Stimulated activated naive CD8-positive, alpha-beta T cell treated with anti-CD3 and anti-CD28 coated beads, Interleukin-15, Interleukin-2, amounts not matched to agents 100 ng/mL and 50 ng/mL, for 24 hours (primary cell): ENCODE measurements around the gene KAZN.

ENCODE experiments used
- H3K27ac Mint-ChIP-seq: one replicate; pipeline ENCODE4 v1.8.0; 2021; ENCODE audit warnings: mild to moderate bottlenecking, mixed read lengths
- H3K27me3 Mint-ChIP-seq: one replicate; pipeline ENCODE4 v1.8.0; 2021; ENCODE audit warnings: mixed read lengths
- H3K36me3 Mint-ChIP-seq: one replicate; pipeline ENCODE4 v1.8.0; 2021; ENCODE audit warnings: low read depth, mixed read lengths
- H3K4me1 Mint-ChIP-seq: one replicate; pipeline ENCODE4 v1.8.0; 2021; ENCODE audit warnings: low read depth, mixed read lengths
- H3K4me3 Mint-ChIP-seq: one replicate; pipeline ENCODE4 v1.8.0; 2021; ENCODE audit warnings: mild to moderate bottlenecking, mixed read lengths
- H3K9me3 Mint-ChIP-seq: one replicate; pipeline ENCODE4 v1.8.0; 2021; ENCODE audit warnings: mixed read lengths

Gene KAZN

DNA sequence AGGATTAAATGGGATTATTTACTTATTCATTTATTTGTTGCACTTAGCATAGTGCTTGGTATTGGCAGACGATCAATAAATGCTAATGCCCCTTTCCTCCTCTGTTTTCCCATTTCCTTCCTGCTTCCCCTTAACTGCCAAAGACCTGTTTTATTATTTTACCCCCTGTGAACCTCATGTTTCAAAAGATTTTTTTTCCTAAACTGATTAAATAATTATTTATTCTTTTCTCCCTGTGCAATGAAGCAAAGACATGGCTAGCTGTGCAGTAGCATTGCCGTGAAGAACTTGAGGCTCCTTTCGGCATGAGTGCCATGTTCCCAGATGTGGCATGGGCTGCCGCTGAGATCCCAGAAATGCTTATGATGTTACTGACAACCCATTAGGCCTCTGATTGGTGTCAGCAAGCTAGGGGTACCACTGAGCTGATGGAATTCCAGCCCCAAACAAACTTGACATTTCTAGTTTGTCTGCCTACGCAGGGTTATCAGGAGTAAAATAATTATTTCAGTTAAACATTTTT, 288.6 kb downstream of the KAZN start:
- Mint-ChIP-seq H3K27ac (no peak overlapping the region), H3K4me1 (peaks cover 1% of the 10 kb centered on the region), H3K27me3 (no peaks in the 10 kb centered on the region), H3K4me3 (no peak overlapping the region), H3K9me3 (no peaks in the 10 kb centered on the region), H3K36me3 (no peaks in the 10 kb centered on the region)

DNA sequence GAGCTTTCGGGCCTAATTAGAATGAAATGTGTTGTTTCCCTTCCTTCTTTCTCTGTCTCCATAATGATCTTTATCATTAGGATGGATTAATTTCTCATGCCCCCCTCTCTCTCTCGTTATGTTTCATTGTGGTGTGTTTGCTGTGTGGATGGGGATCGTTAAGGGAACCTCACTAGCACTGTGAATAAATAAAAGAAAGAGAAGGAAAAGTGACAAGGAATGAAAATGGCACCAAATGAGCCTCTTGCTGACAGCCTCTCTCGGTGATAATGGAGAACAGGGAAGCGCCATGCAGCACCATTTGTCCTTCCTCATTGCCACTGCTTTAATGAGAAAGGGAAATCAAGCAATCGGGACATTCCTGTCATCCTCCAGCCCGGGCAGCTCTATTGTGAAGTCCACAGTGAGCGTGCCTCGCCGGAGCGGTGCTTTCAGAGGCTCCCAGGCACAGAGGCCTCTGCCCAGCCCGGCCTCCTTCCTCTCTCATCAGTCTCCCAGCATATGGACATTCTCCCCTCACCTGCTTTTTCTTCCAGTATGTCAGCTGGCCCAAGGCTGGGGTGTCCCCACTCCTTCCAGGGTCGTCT, 289.4 kb downstream of the KAZN start:
- no peak overlapping the region for H3K27ac Mint-ChIP-seq
- H3K4me3 Mint-ChIP-seq = no peak overlapping the region
- no peaks in the 10 kb centered on the region for H3K4me1 Mint-ChIP-seq
- no peaks in the 10 kb centered on the region for H3K9me3 Mint-ChIP-seq
- peaks cover 5% of the 10 kb centered on the region for H3K27me3 Mint-ChIP-seq
- no peaks in the 10 kb centered on the region for H3K36me3 Mint-ChIP-seq

GRCh38 chr1:14888374-14888773, 289.9 kb downstream of the KAZN start:
- H3K4me3 Mint-ChIP-seq = no peak overlapping the region
- no peaks in the 10 kb centered on the region for H3K4me1 Mint-ChIP-seq
- H3K27ac Mint-ChIP-seq = no peak overlapping the region
- H3K27me3 Mint-ChIP-seq = peaks cover 6% of the 10 kb centered on the region
- no peaks in the 10 kb centered on the region for H3K9me3 Mint-ChIP-seq
- no peaks in the 10 kb centered on the region for H3K36me3 Mint-ChIP-seq

GRCh38 chr1:14889825-14890440, 291.4 kb downstream of the KAZN start:
- no peaks in the 10 kb centered on the region for H3K4me1 Mint-ChIP-seq

DNA sequence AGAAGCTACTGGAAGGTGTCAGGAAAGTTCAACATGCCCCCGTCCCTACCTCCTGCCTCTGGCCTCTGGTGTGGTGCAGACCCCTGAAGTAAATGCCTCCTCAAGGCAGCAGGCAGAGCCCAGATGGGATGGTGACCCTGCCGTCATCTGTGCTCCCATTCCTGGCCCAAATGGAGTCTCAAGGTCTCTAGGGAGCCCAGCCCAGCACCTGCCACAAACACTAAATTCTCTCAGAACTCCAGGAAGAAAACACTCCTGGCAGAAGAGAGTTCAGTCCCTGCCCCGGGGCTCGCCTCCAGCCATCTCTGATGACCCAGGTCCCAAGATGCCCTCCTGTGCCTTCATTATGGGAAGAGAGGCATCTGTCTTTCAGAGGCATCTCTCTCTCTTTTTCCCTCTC, 293.5 kb downstream of the KAZN start:
- no peaks in the 10 kb centered on the region for H3K4me1 Mint-ChIP-seq
- no peak overlapping the region for H3K27ac Mint-ChIP-seq
- H3K27me3 Mint-ChIP-seq = peaks cover 6% of the 10 kb centered on the region
- no peaks in the 10 kb centered on the region for H3K36me3 Mint-ChIP-seq
- no peak overlapping the region for H3K4me3 Mint-ChIP-seq
- H3K9me3 Mint-ChIP-seq = no peaks in the 10 kb centered on the region

More at GRCh38 chr1:14889825-14890440, 291.4 kb downstream of the KAZN start:
- no peaks in the 10 kb centered on the region for H3K36me3 Mint-ChIP-seq
- H3K4me3 Mint-ChIP-seq = no peak overlapping the region
- no peaks in the 10 kb centered on the region for H3K9me3 Mint-ChIP-seq
- H3K27me3 Mint-ChIP-seq = peaks cover 6% of the 10 kb centered on the region
- H3K27ac Mint-ChIP-seq = no peak overlapping the region

GRCh38 chr1:14894811-14895560, 296.5 kb downstream of the KAZN start:
- no peak overlapping the region for H3K4me3 Mint-ChIP-seq
- H3K27me3 Mint-ChIP-seq = peaks cover 6% of the 10 kb centered on the region
- no peaks in the 10 kb centered on the region for H3K4me1 Mint-ChIP-seq
- no peak overlapping the region for H3K27ac Mint-ChIP-seq
- no peaks in the 10 kb centered on the region for H3K36me3 Mint-ChIP-seq
- H3K9me3 Mint-ChIP-seq = no peaks in the 10 kb centered on the region

- H3K9me3 Mint-ChIP-seq = no peaks in the 10 kb centered on the region
- H3K27ac Mint-ChIP-seq = no peak overlapping the region
- no peaks in the 10 kb centered on the region for H3K4me1 Mint-ChIP-seq
- no peak overlapping the region for H3K4me3 Mint-ChIP-seq
- no peaks in the 10 kb centered on the region for H3K36me3 Mint-ChIP-seq
- peaks cover 6% of the 10 kb centered on the region for H3K27me3 Mint-ChIP-seq
Measured at GRCh38 chr1:14895727-14896126, 297.2 kb downstream of the KAZN start.

DNA sequence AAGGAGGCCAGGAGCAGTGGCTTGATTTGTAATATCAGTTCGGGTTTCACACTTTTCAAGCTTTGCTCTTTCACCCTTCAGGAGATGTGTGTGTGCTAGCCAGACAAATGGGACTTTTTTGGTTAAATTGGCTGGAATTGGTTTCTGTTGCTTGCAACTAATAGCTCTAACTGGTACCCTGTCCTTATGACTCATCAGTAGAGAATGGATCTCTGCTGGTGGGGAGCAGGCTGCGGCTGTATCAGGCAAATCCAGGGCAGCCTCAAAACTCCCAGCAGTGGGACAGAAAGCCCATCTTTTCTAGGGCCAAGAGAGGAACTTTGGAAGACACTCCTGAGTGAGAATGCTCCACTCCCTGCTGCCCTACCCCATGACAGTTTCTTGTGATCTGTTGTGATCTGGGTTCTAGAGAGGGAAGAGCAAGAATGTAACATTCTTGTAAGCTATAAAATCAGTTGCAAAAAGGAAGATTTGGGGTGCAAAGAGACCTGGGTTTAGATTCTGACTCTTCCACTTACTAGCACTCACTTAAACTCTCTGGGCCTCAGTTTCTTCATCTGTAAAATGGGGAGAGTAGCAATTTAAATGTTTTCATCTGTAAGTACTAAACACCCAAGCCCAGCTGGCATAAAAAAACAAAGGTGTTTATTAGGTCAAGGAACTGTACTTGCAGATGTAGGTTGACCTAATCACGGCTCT, 298.0 kb downstream of the KAZN start:
- Mint-ChIP-seq H3K36me3 (no peaks in the 10 kb centered on the region), H3K27ac (no peak overlapping the region)

DNA sequence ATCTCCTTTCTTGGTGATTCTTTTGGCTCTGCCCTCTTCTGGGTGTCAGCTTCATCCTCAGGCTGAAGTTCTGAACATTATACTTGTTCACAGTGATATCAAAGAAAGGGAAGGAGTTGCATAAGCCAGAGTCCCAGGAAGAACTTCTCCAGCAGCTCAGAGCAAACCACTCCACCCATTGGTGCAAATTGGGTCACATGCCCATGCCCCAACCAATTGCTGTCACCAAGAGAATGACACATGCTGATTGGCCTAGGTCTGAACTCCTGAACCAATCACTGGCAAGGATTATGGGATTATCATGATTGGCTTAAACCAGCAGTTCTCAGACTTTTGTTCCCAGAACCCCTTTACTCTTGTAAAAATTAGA, 298.6 kb downstream of the KAZN start:
- peaks cover 10% of the 10 kb centered on the region for H3K27me3 Mint-ChIP-seq
- H3K4me1 Mint-ChIP-seq = no peaks in the 10 kb centered on the region
- no peaks in the 10 kb centered on the region for H3K36me3 Mint-ChIP-seq
- H3K9me3 Mint-ChIP-seq = no peaks in the 10 kb centered on the region
- H3K4me3 Mint-ChIP-seq = no peak overlapping the region
- H3K27ac Mint-ChIP-seq = no peak overlapping the region

More for the DNA sequence above, 298.0 kb downstream of the KAZN start:
- Mint-ChIP-seq H3K27me3 (peaks cover 10% of the 10 kb centered on the region), H3K9me3 (no peaks in the 10 kb centered on the region), H3K4me3 (no peak overlapping the region), H3K4me1 (no peaks in the 10 kb centered on the region)

DNA sequence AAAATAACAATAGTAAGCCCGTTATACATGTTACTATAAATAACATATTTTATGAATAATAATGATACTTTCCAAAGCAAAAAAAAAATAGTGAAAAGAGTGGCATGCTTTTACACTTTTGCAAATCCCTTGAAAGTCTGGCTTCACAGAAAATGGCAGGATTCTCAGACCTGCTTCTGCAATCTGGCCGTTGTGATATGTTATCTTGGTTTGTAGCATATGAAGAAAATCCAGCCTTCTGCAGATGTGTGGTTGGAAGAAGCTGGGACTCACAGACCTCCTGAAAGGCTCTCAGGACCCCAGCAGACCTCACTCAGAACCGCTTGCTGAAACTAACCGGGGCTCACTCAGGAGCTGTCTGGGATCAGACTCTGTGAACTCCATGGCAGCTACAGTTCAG, 299.1 kb downstream of the KAZN start:
- no peaks in the 10 kb centered on the region for H3K4me1 Mint-ChIP-seq
- H3K4me3 Mint-ChIP-seq = no peak overlapping the region
- no peak overlapping the region for H3K27ac Mint-ChIP-seq
- no peaks in the 10 kb centered on the region for H3K9me3 Mint-ChIP-seq
- peaks cover 8% of the 10 kb centered on the region for H3K27me3 Mint-ChIP-seq
- no peaks in the 10 kb centered on the region for H3K36me3 Mint-ChIP-seq

- peaks cover 5% of the 10 kb centered on the region for H3K27me3 Mint-ChIP-seq
- H3K4me3 Mint-ChIP-seq = no peak overlapping the region
- no peaks in the 10 kb centered on the region for H3K9me3 Mint-ChIP-seq
- no peaks in the 10 kb centered on the region for H3K4me1 Mint-ChIP-seq
- H3K27ac Mint-ChIP-seq = no peak overlapping the region
- H3K36me3 Mint-ChIP-seq = no peaks in the 10 kb centered on the region
Measured at GRCh38 chr1:14897997-14898645, 299.6 kb downstream of the KAZN start.

GRCh38 chr1:14899686-14900085, 301.2 kb downstream of the KAZN start:
- no peaks in the 10 kb centered on the region for H3K9me3 Mint-ChIP-seq
- no peak overlapping the region for H3K27ac Mint-ChIP-seq
- no peaks in the 10 kb centered on the region for H3K4me1 Mint-ChIP-seq
- no peak overlapping the region for H3K4me3 Mint-ChIP-seq
- no peaks in the 10 kb centered on the region for H3K36me3 Mint-ChIP-seq
- peaks cover 5% of the 10 kb centered on the region for H3K27me3 Mint-ChIP-seq

DNA sequence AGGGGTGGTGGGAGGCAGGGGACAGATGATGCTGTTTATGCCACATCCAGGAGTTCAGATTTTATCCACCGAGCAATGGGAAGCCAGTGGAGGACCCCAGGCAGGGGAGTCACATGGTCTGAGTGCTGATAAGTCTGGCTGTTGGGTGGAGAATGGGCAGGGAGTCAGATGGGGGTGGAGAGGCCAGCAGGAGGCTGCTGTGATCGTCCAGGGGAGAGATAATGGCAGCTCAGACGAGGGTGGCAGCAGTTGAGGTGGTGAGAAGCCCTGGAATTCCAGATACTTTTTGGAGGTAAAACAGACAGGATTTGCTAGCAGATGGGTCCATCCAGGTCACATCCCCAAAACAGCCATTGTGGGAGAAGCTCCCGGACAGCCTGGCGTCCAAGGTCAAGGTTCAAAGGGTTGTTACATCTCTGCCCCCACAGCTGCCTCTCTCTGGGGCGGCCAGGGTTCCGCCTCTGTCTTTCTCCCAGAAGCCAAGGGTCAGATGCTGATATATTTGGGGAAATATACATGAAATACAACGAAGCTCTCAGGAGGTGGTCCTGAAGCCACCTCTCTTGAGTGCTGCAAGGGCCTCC, 303.0 kb downstream of the KAZN start:
- Mint-ChIP-seq H3K4me3 (no peak overlapping the region), H3K9me3 (no peaks in the 10 kb centered on the region)

GRCh38 chr1:14903922-14904321, 305.4 kb downstream of the KAZN start:
- no peak overlapping the region for H3K4me3 Mint-ChIP-seq
- no peaks in the 10 kb centered on the region for H3K4me1 Mint-ChIP-seq
- no peaks in the 10 kb centered on the region for H3K9me3 Mint-ChIP-seq
- no peak overlapping the region for H3K27ac Mint-ChIP-seq
- peaks cover 5% of the 10 kb centered on the region for H3K27me3 Mint-ChIP-seq
- H3K36me3 Mint-ChIP-seq = no peaks in the 10 kb centered on the region

More for the DNA sequence above, 303.0 kb downstream of the KAZN start:
- H3K27me3 Mint-ChIP-seq = peaks cover 5% of the 10 kb centered on the region
- H3K27ac Mint-ChIP-seq = no peak overlapping the region
- no peaks in the 10 kb centered on the region for H3K4me1 Mint-ChIP-seq
- no peaks in the 10 kb centered on the region for H3K36me3 Mint-ChIP-seq
